Activated effector memory CD4-positive, alpha-beta T cell treated with Interleukin-2 at 50 U/mL for 16 hours (primary cell): Measurements from ENCODE around the gene TMCO6.

Experiments used
- DNase-seq: peaks from one replicate; pipeline ENCODE4 v3.0.0-alpha.2; 2020

TMCO6 gene

DNA sequence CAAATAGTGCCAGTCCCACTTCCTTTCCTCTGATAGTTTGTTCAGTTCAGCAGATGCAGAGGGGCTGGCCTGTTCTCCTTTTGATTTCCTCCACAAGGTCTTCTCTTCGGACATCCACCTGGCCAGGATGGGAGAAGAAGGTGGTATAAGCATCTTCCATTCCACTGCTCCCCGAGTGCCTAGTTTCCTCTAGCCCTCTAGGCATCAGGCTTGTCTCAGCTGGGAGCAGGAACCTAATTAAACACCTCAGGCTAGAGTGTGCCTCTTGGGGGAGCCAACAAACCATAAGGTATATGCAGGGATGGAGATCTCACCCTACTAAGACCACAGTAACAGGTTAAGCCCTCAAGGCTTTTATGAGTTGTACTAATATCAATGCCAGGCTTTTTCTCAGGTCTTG is 35.0 kb downstream of the TMCO6 start:
- DNase-seq, result no peak

DNA sequence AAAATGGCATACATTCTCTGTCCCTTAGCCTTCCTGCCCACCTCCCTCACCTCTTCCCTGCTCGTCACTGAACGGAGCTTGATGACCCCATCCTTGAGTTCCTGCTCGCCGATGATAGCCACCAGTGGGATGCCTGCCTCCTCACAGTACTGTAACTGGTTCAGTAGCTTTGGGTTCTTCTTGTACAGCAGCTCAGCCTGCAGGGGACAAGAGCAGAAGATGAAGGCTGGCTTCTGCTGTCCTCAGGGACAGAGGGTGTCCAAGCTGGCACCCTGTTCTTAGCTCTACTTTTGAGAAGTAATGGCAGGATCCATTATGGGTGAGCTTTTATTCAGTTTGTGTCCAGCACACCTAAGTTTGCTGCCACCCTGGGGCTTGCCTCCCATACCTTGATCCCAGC is 35.4 kb downstream of the TMCO6 start:
- DNase-seq, result no peak

DNA sequence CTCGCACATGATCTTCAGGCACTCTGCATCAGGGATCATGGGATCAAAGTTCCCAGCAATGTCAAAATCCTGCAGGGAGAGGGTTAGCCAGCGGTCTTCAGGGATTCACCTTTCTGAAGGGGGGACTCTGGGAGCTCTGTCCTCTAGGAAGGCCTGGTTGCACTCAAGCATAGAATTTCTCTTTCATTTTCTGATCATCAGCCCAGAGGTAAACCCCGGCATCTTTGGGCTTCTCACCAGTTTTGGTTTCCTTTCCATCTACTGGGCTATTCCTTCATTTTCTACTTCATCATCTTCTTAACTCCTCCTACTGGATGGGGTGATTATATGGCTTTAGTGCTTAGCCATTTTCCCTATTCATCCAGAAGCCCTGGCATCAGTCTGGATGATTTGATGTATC is 38.7 kb downstream of the TMCO6 start:
- DNase-seq, result no peak

DNA sequence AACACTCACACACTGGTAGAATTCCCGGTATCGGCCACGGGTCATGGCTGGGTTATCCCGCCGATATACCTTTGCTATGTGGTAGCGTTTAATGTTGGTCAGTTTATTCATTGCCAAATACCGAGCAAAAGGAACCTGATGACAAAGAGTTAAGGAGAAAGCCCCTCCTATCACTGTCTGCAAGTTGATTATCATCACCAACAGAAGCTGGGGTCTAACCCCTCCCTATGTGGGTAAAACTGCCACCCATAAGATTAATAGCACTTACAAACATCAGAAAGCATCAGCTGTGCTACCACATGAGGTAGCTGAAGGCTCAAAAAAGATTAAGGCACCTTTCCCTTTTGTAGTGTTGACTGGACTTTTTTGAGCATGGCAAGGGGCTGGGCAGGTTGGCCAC is 39.7 kb downstream of the TMCO6 start:
- no peak for DNase-seq

DNA sequence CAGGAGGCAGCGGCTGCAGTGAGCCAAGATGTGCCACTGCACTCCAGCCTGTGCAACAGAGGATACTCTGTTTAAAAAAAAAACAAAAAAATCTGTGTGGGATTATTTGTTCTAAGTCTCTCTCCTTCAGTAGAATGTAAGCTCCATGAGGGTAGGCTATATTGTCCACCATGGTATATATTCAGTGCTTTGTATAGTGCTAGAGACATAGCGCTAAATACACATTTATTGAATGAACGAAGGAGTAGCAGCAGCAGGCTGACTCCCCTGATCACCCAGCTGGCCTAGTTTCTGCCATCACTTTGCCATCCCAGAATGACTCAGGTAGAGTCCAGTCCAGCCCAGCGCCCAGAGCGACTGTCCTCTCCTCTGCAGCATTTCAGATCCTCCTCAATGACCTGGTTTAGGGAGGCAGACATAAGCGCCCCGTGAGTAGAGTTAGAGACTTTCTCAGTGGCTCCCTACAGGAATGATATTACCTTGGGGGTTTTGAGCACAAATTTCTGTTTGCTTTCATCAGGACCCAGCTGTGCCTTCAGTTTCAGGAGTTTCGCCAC is 51.2 kb downstream of the TMCO6 start:
- DNase-seq, result no peak

DNA sequence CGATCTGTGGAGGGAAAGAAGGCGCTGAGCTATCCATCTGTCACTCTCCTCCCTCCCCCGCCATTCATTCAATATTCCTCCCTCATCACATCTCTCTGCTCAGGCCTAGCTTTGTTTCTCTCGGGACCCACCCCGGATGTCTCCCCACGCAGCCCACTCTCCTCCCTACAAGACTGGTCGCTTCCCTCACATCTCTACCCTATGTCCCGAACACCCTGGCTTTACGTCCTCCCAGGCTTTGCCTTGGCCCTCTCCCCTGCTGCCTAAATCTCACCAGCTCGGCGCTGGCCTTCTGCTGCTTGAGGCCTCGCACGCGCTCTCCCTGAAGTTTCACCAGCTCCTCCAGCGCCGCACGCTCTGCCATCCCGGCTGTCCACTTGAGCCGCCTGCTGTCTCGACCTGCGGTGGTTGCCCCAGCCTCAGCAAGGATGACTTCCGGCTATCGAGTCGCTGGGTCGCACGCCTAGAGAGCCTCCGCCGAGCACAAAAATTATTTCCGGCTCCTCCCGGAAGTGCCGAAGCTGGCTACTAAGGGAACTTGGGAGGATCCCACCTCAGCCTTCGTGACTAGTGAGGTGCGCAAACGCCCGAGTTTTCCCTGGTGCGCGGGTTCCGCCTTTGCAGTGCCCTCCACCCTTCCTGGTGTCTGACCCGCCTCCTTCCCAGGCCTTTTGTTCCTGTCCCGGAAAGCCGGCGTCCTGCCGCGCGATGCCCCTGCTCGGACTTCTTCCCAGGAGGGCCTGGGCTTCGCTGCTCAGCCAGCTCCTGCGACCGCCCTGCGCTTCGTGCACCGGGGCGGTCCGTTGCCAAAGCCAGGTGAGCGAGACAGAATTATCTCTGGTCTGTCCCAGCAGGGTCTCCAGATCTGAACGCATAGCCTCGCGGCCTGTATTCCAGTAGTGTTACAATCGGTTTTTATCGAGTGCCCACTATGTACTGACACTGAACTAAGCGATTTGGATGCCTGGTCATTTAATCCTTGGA is 52.0 kb downstream of the TMCO6 start, which contains the start of the genes HARS1 and HARS2:
Gene HARS1, minus strand, starts transcription at position 430 of the 984 bp plus-strand sequence. Its CDS starts 66 bp downstream, at position 364.
Gene HARS2, plus strand, starts transcription at position 515 of the 984 bp plus-strand sequence. Its CDS starts 194 bp downstream, at position 709.
- peak; percentile 78 for DNase-seq

DNA sequence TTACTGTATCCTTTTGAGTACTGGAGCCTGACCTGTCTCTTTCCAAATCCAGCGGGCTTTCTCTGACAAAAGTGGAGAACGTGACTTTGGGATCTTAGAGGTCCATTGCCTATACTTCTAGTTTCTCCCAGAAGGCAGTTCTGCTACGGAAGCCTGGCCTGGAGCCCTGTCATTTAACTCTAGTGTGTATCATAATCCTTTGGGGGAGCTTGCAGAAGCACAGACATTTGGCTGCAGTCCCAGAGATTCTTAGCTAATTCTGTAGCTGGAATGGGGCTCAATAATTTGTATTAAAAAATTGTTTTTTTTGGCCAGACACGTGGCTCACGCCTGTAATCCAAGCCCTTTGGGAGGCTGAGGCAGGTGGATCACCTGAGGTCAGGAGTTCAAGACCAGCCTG is 55.0 kb downstream of the TMCO6 start:
- DNase-seq, result no peak
